DND-41 (cell line): Measurements from ENCODE around the gene RELCH.

Experiments used
- ATAC-seq: fragments of 200-7000 bp; cut with Tn5 transposase; 3 replicates; pipeline ENCODE4 v1.9.1; 2021; ENCODE audit warnings: low read depth; ENCODE audit not compliant: insufficient read depth
- DNase-seq: peaks from one replicate; pipeline ENCODE4 v3.0.0-alpha.2; 2020
- H2AFZ ChIP-seq: 2 replicates; pipeline ENCODE4 v1.6.0; 2012; ENCODE audit warnings: low read depth, low read length
- H3K27ac ChIP-seq: 2 replicates; pipeline ENCODE4 v1.5.1; 2012; ENCODE audit warnings: low read length, inconsistent platforms
- H3K27me3 ChIP-seq: fragments of 200-600 bp; sonication (generic); 2 replicates; pipeline ENCODE4 v1.6.0; 2012; ENCODE audit warnings: low read length, mild to moderate bottlenecking, inconsistent platforms; ENCODE audit not compliant: insufficient read depth, poor library complexity
- H3K36me3 ChIP-seq: 2 replicates; pipeline ENCODE4 v1.5.1; 2012; ENCODE audit warnings: low read length, inconsistent platforms; ENCODE audit not compliant: insufficient read depth
- H3K4me1 ChIP-seq: 2 replicates; pipeline ENCODE4 v1.5.1; 2012; ENCODE audit warnings: mild to moderate bottlenecking, low read length; ENCODE audit not compliant: insufficient read depth
- H3K4me2 ChIP-seq: 2 replicates; pipeline ENCODE4 v1.6.0; 2012; ENCODE audit warnings: mild to moderate bottlenecking, moderate library complexity, low read length, inconsistent platforms; ENCODE audit not compliant: insufficient read depth
- H3K4me3 ChIP-seq, 2 experiments: fragments of 200-600 bp in 1 of 2; shearing (Covaris generic) in 1 of 2; 2 replicates each; pipeline ENCODE4 v1.5.1; 2012 to 2016; ENCODE audit warnings: inconsistent platforms in 2 of 2, low read length in 2 of 2, mild to moderate bottlenecking in 2 of 2, low read depth in 1 of 2, moderate library complexity in 1 of 2
- H3K79me2 ChIP-seq: 2 replicates; pipeline ENCODE4 v1.6.0; 2012; ENCODE audit warnings: low read length, inconsistent platforms; ENCODE audit not compliant: insufficient read depth
- H3K9ac ChIP-seq: 2 replicates; pipeline ENCODE4 v1.6.0; 2012; ENCODE audit warnings: low read depth, mild to moderate bottlenecking, inconsistent platforms, low read length, moderate library complexity
- H3K9me3 ChIP-seq: 2 replicates; pipeline ENCODE4 v1.5.1; 2012; ENCODE audit warnings: low read length, moderate library complexity, mild to moderate bottlenecking, inconsistent platforms; ENCODE audit not compliant: insufficient read depth, severe bottlenecking
- H4K20me1 ChIP-seq: 2 replicates; pipeline ENCODE4 v1.6.0; 2012; ENCODE audit warnings: low read length; ENCODE audit not compliant: insufficient read depth
- EZH2 ChIP-seq: IDR thresholded peaks from 3 replicates; pipeline ENCODE4 v1.6.1; 2012; ENCODE audit warnings: borderline replicate concordance, low read depth, mild to moderate bottlenecking, moderate library complexity, low read length, inconsistent platforms; ENCODE audit not compliant: severe bottlenecking
- TF ChIP-seq, protein P1 (sequence below): IDR thresholded peaks from 2 replicates; pipeline ENCODE4 v1.5.1; 2012; ENCODE audit warnings: borderline replicate concordance, low read length, moderate library complexity, mild to moderate bottlenecking; ENCODE audit not compliant: poor library complexity, severe bottlenecking; ENCODE audit errors: extremely low read depth

RELCH gene

DNA sequence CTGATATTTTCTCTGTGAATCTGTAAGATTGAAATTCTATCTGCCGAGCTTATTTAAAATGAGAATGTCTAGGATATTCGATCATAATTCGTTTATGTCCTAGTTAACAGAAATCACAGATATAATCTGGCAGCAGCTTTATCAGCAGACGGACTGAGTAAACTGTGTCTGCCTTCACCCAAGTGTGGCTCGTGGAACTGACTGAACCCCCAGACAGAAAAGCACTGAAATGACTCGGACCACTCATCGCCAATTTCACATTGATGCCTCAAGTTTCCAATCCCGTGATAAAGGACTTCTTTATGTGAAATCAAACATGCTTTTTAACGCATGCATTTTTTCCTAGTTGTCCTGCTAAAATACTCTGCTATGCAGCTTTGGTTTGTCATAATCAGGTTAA, 153.9 kb downstream of the RELCH start:
- Histone ChIP-seq H4K20me1 (no peaks in the 10 kb centered on the region), H2AFZ (no peak overlapping the region), H3K9ac (no peak overlapping the region), H3K27me3 (peaks cover 18% of the 10 kb centered on the region), H3K27ac (no peak overlapping the region), H3K36me3 (no peaks in the 10 kb centered on the region), H3K9me3 (no peaks in the 10 kb centered on the region), H3K4me1 (no peaks in the 10 kb centered on the region), H3K4me2 (no peak overlapping the region), H3K4me3 (no peak overlapping the region), H3K79me2 (no peaks in the 10 kb centered on the region)
- TF ChIP-seq, protein P1, sequence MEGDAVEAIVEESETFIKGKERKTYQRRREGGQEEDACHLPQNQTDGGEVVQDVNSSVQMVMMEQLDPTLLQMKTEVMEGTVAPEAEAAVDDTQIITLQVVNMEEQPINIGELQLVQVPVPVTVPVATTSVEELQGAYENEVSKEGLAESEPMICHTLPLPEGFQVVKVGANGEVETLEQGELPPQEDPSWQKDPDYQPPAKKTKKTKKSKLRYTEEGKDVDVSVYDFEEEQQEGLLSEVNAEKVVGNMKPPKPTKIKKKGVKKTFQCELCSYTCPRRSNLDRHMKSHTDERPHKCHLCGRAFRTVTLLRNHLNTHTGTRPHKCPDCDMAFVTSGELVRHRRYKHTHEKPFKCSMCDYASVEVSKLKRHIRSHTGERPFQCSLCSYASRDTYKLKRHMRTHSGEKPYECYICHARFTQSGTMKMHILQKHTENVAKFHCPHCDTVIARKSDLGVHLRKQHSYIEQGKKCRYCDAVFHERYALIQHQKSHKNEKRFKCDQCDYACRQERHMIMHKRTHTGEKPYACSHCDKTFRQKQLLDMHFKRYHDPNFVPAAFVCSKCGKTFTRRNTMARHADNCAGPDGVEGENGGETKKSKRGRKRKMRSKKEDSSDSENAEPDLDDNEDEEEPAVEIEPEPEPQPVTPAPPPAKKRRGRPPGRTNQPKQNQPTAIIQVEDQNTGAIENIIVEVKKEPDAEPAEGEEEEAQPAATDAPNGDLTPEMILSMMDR: no peak
- no peak for TF ChIP-seq EZH2
- no peak for ATAC-seq
- DNase-seq: no peak

GRCh38 chr18:62341473-62341872, 154.4 kb downstream of the RELCH start:
- ATAC-seq (no peak), DNase-seq (no peak)
- H2AFZ ChIP-seq: no peak overlapping the region
- H3K4me3 ChIP-seq: no peak overlapping the region
- H3K9me3 ChIP-seq: no peaks in the 10 kb centered on the region
- H3K36me3 ChIP-seq: no peaks in the 10 kb centered on the region
- no peaks in the 10 kb centered on the region for H3K79me2 ChIP-seq
- no peaks in the 10 kb centered on the region for H4K20me1 ChIP-seq
- no peak overlapping the region for H3K9ac ChIP-seq
- TF ChIP-seq EZH2: no peak
- TF ChIP-seq, protein P1: no peak
- no peaks in the 10 kb centered on the region for H3K4me1 ChIP-seq
- H3K4me2 ChIP-seq: no peak overlapping the region
- H3K27ac ChIP-seq: no peak overlapping the region
- H3K27me3 ChIP-seq: peaks cover 23% of the 10 kb centered on the region

- Histone ChIP-seq H2AFZ (no peak overlapping the region), H3K9ac (no peak overlapping the region), H3K4me1 (no peaks in the 10 kb centered on the region), H3K4me3 (no peak overlapping the region), H3K4me2 (no peak overlapping the region), H4K20me1 (no peaks in the 10 kb centered on the region), H3K27me3 (peaks cover 31% of the 10 kb centered on the region), H3K79me2 (no peaks in the 10 kb centered on the region), H3K36me3 (no peaks in the 10 kb centered on the region), H3K27ac (no peak overlapping the region), H3K9me3 (no peaks in the 10 kb centered on the region)
- DNase-seq: no peak
- no peak for ATAC-seq
- TF ChIP-seq EZH2: no peak
- TF ChIP-seq, protein P1: no peak
These were observed 155.8 kb downstream of the RELCH start for GRCh38 chr18:62342884-62343283.

GRCh38 chr18:62343316-62343715, 156.3 kb downstream of the RELCH start:
- no peak overlapping the region for H3K4me3 ChIP-seq
- DNase-seq (no peak), ATAC-seq (no peak)
- no peaks in the 10 kb centered on the region for H3K9me3 ChIP-seq
- H3K9ac ChIP-seq: no peak overlapping the region
- H2AFZ ChIP-seq: no peak overlapping the region
- H3K79me2 ChIP-seq: no peaks in the 10 kb centered on the region
- no peaks in the 10 kb centered on the region for H3K4me1 ChIP-seq
- H4K20me1 ChIP-seq: no peaks in the 10 kb centered on the region
- peaks cover 31% of the 10 kb centered on the region for H3K27me3 ChIP-seq
- H3K27ac ChIP-seq: no peak overlapping the region
- no peak overlapping the region for H3K4me2 ChIP-seq
- no peaks in the 10 kb centered on the region for H3K36me3 ChIP-seq
- no peak for TF ChIP-seq EZH2
- TF ChIP-seq, protein P1: no peak
